Measurements from ENCODE around the gene MAT2A. TPM values are rescaled to one million over a fixed set of nuclear protein-coding genes. Genes with fewer than 3 reads are reported as not detected.

The MAT2A gene
- total and polyA plus RNA-seq, 9 of the 15 experiments (the other 6 are each of a cell fraction or from before 2014, with no cell fraction given), result 130 to 1,027 (median 240) TPM

GRCh38 chr2:85501248-85501647 lies 37.7 kb upstream of the MAT2A start (continued):
- no peak for TF ChIP-seq ZFP91 (CRISPR knock-in tag; IDR thresholded peaks at IDR 0.05)
- peak; percentile 84 for TF ChIP-seq HCFC1 (IDR thresholded peaks at IDR 0.05; ENCODE audit: low read depth, low read length)
- no peak for TF ChIP-seq ZNF609 (CRISPR knock-in tag; IDR thresholded peaks at IDR 0.05; ENCODE audit: borderline replicate concordance)
- 0 out of 2 replicates have a peak, but pooled peaks have one; percentile 23 for TF ChIP-seq ZNF766 (CRISPR knock-in tag; conservative IDR thresholded peaks at IDR 0.05)
- TF ChIP-seq TRIM28 (IDR thresholded peaks at IDR 0.05), result no peak
- 0 out of 2 replicates have a peak, but pooled peaks have one; percentile 13 for TF ChIP-seq TSHZ1 (CRISPR knock-in tag; IDR thresholded peaks at IDR 0.05)
- TF ChIP-seq YY1 (IDR thresholded peaks at IDR 0.05; ENCODE audit: borderline replicate concordance in 1 of 3, control insufficient read depth in 1 of 3, extremely low read depth in 1 of 3, insufficient read depth in 3 of 3, insufficient read length in 1 of 3, insufficient replicate concordance in 2 of 3, low read depth in 1 of 3, low read length in 2 of 3), result no peak
- no peak for TF ChIP-seq ARID1B (IDR thresholded peaks at IDR 0.05)
- no peak for TF ChIP-seq KLF16 (IDR thresholded peaks at IDR 0.05)
- no peak for TF ChIP-seq SRSF7 (optimal IDR thresholded peaks at IDR 0.05; ENCODE audit: low read depth, low read length)
- no peak for TF ChIP-seq HES1 (IDR thresholded peaks at IDR 0.05; ENCODE audit: low read depth)
- TF ChIP-seq PPARD (CRISPR knock-in tag; IDR thresholded peaks at IDR 0.05), result no peak
- TF ChIP-seq TCF7 (IDR thresholded peaks at IDR 0.05; ENCODE audit: borderline replicate concordance), result no peak
- no peak for TF ChIP-seq BMI1 (IDR thresholded peaks at IDR 0.05; ENCODE audit: low read length)
- TF ChIP-seq NFATC3 (IDR thresholded peaks at IDR 0.05), result no peak
- no peak for TF ChIP-seq JUNB (CRISPR knock-in tag; conservative IDR thresholded peaks at IDR 0.05)
- no peak for TF ChIP-seq ZNF583 (CRISPR knock-in tag; IDR thresholded peaks at IDR 0.05)
- 0 out of 2 replicates have a peak, but pooled peaks have one; percentile 44 for TF ChIP-seq ZNF41 (CRISPR knock-in tag; conservative IDR thresholded peaks at IDR 0.05)
- TF ChIP-seq SP1 (CRISPR knock-in tag; IDR thresholded peaks at IDR 0.05), result no peak
- TF ChIP-seq DNMT1 (IDR thresholded peaks at IDR 0.05), result no peak

Measured in K562 (cell line).